HepG2 (cell line): ENCODE measurements around the gene NFAT5. TPM values are rescaled to one million over a fixed set of nuclear protein-coding genes. Genes with fewer than 3 reads are reported as not detected.
A peak's percentile ranks its signal among the peaks of the same experiment; 100 is the strongest.

Experiments used
- CCDC6 ChIP-seq: sonication (generic); formaldehyde crosslinking; IDR thresholded peaks from 2 replicates; pipeline ENCODE4 v1.8.1; 2022; ENCODE audit warnings: mild to moderate bottlenecking, missing genetic modification reagents, moderate library complexity
- HMG20B ChIP-seq: conservative IDR thresholded peaks from 2 replicates; pipeline ENCODE4 v1.6.1; 2016; ENCODE audit warnings: missing genetic modification reagents, missing compliant biosample characterization
- KMT2A ChIP-seq: sonication (generic); formaldehyde crosslinking; IDR thresholded peaks from 2 replicates; pipeline ENCODE4 v1.4.0; 2020; ENCODE audit warnings: missing genetic modification reagents
- SIN3B ChIP-seq: fragments of 150-350 bp; IDR thresholded peaks from 2 replicates; pipeline ENCODE4 v1.6.1; 2014; ENCODE audit warnings: low read length
- TGIF2 ChIP-seq: IDR thresholded peaks from 2 replicates; pipeline ENCODE4 v1.6.1; 2016; ENCODE audit warnings: control low read depth, missing compliant biosample characterization
- ZNF567 ChIP-seq: sonication (generic); formaldehyde crosslinking; IDR thresholded peaks from 2 replicates; pipeline ENCODE4 v1.8.1; 2023; ENCODE audit warnings: mild to moderate bottlenecking, missing genetic modification reagents, borderline replicate concordance
- ZNF772 ChIP-seq: sonication (generic); formaldehyde crosslinking; IDR thresholded peaks from 2 replicates; pipeline ENCODE4 v1.5.0; 2020; ENCODE audit warnings: mild to moderate bottlenecking, missing genetic modification reagents
- polyA plus RNA-seq, 8 experiments: library from polyadenylated mRNA; depleted of rRNA in 3 of 8; stranded (reverse) in 7 of 8; unstranded in 1 of 8; fragments of >200 nt; fragmentation: Illumina TruSeq in 4 of 8; extraction: Trizol in 4 of 8; gene quantifications; 2 replicates each; pipeline versions ENCODE4 v1.2.1 to v1.2.3, GENCODE V29; 2011 to 2016; ENCODE audit warnings: low read depth in 4 of 8, missing spikeins in 1 of 8, mixed read lengths in 1 of 8; ENCODE audit not compliant: insufficient read depth in 1 of 8
- total RNA-seq, 5 experiments: library from RNA; depleted of rRNA; stranded (reverse); fragments of >200 nt; fragmentation: Illumina TruSeq; extraction: Trizol; gene quantifications; 2 replicates each; pipeline ENCODE4 v1.2.3, GENCODE V29; 2016; ENCODE audit warnings: low read depth in 1 of 5
- TF ChIP-seq, protein P1 (sequence below): sonication (generic); formaldehyde crosslinking; IDR thresholded peaks from 2 replicates; pipeline ENCODE4 v1.4.0; 2020; ENCODE audit warnings: missing genetic modification reagents, mild to moderate bottlenecking, borderline replicate concordance
- TF ChIP-seq, protein P2 (sequence below): sonication (generic); formaldehyde crosslinking; IDR thresholded peaks from 2 replicates; pipeline ENCODE4 v1.5.0; 2020; ENCODE audit warnings: missing genetic modification reagents, mild to moderate bottlenecking, borderline replicate concordance
- TF ChIP-seq, protein P3 (sequence below): sonication (generic); formaldehyde crosslinking; IDR thresholded peaks from 2 replicates; pipeline ENCODE4 v1.4.0; 2020; ENCODE audit warnings: low read depth, mild to moderate bottlenecking, missing genetic modification reagents
- TF ChIP-seq, protein P4 (sequence below): sonication (generic); formaldehyde crosslinking; IDR thresholded peaks from 2 replicates; pipeline ENCODE4 v1.4.0; 2020; ENCODE audit warnings: mild to moderate bottlenecking, missing genetic modification reagents, borderline replicate concordance
- TF ChIP-seq, protein P5 (sequence below): IDR thresholded peaks from 2 replicates; pipeline ENCODE4 v1.6.1; 2012; ENCODE audit warnings: inconsistent platforms
- TF ChIP-seq, protein P6 (sequence below), 2 experiments: sonication (generic) in 1 of 2; formaldehyde crosslinking in 1 of 2; IDR thresholded peaks; 2 replicates each; pipeline versions ENCODE4 v1.4.0 to v1.6.1; 2018 to 2020; ENCODE audit warnings: missing genetic modification reagents in 2 of 2, borderline replicate concordance in 1 of 2, low read depth in 1 of 2, mild to moderate bottlenecking in 1 of 2, missing biosample characterization in 1 of 2
- TF ChIP-seq, protein P7 (sequence below): sonication (generic); formaldehyde crosslinking; conservative IDR thresholded peaks from 2 replicates; pipeline ENCODE4 v1.8.1; 2023; ENCODE audit warnings: missing genetic modification reagents

Gene NFAT5
- total and polyA plus RNA-seq, 2 of the 13 experiments (the other 11 are each of a cell fraction or from before 2014, with no cell fraction given), result 20.5 to 54.3 TPM

DNA sequence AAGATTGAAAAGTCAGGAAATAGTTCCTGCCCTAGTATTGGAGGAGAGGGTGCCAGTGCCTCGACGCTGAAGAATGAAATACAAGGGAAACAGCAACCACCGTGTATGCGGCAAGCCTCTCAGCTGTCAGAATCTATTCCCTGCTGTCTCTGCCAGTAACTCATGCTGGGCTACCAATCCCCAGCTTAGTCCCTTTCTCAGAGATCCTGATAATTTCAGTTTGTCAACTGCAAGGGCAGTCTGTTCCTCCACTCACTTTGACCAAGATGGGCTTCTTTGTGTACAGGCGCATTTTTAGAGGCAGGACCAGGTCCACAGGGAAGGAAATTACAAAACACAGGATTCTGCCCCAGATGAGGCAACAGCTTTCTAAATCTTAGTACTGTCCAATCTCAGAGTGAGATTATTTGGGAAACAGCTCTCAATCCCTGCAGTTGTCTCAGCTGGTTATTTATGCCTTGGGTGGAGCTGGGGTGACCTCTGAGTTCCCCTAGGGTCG is 159.3 kb downstream of the NFAT5 start (continued):
- TF ChIP-seq, protein P1, sequence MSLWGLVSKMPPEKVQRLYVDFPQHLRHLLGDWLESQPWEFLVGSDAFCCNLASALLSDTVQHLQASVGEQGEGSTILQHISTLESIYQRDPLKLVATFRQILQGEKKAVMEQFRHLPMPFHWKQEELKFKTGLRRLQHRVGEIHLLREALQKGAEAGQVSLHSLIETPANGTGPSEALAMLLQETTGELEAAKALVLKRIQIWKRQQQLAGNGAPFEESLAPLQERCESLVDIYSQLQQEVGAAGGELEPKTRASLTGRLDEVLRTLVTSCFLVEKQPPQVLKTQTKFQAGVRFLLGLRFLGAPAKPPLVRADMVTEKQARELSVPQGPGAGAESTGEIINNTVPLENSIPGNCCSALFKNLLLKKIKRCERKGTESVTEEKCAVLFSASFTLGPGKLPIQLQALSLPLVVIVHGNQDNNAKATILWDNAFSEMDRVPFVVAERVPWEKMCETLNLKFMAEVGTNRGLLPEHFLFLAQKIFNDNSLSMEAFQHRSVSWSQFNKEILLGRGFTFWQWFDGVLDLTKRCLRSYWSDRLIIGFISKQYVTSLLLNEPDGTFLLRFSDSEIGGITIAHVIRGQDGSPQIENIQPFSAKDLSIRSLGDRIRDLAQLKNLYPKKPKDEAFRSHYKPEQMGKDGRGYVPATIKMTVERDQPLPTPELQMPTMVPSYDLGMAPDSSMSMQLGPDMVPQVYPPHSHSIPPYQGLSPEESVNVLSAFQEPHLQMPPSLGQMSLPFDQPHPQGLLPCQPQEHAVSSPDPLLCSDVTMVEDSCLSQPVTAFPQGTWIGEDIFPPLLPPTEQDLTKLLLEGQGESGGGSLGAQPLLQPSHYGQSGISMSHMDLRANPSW, result 0 out of 2 replicates have a peak, but pooled peaks have one; percentile 53
- peak; percentile 42; the same call in 1 of the 2 replicates for TF ChIP-seq TGIF2
- TF ChIP-seq ZNF567, result 0 out of 2 replicates have a peak, but pooled peaks have one; percentile 75
- TF ChIP-seq, protein P2, sequence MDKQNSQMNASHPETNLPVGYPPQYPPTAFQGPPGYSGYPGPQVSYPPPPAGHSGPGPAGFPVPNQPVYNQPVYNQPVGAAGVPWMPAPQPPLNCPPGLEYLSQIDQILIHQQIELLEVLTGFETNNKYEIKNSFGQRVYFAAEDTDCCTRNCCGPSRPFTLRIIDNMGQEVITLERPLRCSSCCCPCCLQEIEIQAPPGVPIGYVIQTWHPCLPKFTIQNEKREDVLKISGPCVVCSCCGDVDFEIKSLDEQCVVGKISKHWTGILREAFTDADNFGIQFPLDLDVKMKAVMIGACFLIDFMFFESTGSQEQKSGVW, result no peak
- TF ChIP-seq, protein P3, sequence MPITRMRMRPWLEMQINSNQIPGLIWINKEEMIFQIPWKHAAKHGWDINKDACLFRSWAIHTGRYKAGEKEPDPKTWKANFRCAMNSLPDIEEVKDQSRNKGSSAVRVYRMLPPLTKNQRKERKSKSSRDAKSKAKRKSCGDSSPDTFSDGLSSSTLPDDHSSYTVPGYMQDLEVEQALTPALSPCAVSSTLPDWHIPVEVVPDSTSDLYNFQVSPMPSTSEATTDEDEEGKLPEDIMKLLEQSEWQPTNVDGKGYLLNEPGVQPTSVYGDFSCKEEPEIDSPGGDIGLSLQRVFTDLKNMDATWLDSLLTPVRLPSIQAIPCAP, result no peak
- TF ChIP-seq KMT2A (CRISPR knock-in tag), result peak; percentile 30; the same call in 1 of the 2 replicates
- TF ChIP-seq HMG20B, result no peak
- TF ChIP-seq, protein P4, sequence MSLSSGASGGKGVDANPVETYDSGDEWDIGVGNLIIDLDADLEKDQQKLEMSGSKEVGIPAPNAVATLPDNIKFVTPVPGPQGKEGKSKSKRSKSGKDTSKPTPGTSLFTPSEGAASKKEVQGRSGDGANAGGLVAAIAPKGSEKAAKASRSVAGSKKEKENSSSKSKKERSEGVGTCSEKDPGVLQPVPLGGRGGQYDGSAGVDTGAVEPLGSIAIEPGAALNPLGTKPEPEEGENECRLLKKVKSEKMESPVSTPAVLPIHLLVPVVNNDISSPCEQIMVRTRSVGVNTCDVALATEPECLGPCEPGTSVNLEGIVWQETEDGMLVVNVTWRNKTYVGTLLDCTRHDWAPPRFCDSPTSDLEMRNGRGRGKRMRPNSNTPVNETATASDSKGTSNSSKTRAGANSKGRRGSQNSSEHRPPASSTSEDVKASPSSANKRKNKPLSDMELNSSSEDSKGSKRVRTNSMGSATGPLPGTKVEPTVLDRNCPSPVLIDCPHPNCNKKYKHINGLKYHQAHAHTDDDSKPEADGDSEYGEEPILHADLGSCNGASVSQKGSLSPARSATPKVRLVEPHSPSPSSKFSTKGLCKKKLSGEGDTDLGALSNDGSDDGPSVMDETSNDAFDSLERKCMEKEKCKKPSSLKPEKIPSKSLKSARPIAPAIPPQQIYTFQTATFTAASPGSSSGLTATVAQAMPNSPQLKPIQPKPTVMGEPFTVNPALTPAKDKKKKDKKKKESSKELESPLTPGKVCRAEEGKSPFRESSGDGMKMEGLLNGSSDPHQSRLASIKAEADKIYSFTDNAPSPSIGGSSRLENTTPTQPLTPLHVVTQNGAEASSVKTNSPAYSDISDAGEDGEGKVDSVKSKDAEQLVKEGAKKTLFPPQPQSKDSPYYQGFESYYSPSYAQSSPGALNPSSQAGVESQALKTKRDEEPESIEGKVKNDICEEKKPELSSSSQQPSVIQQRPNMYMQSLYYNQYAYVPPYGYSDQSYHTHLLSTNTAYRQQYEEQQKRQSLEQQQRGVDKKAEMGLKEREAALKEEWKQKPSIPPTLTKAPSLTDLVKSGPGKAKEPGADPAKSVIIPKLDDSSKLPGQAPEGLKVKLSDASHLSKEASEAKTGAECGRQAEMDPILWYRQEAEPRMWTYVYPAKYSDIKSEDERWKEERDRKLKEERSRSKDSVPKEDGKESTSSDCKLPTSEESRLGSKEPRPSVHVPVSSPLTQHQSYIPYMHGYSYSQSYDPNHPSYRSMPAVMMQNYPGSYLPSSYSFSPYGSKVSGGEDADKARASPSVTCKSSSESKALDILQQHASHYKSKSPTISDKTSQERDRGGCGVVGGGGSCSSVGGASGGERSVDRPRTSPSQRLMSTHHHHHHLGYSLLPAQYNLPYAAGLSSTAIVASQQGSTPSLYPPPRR (CRISPR knock-in tag), result no peak
- TF ChIP-seq SIN3B, result peak; percentile 49; the same call in 1 of the 2 replicates
- TF ChIP-seq, protein P5, sequence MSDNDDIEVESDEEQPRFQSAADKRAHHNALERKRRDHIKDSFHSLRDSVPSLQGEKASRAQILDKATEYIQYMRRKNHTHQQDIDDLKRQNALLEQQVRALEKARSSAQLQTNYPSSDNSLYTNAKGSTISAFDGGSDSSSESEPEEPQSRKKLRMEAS, result 0 out of 2 replicates have a peak, but pooled peaks have one; percentile 29
- TF ChIP-seq, protein P6, sequence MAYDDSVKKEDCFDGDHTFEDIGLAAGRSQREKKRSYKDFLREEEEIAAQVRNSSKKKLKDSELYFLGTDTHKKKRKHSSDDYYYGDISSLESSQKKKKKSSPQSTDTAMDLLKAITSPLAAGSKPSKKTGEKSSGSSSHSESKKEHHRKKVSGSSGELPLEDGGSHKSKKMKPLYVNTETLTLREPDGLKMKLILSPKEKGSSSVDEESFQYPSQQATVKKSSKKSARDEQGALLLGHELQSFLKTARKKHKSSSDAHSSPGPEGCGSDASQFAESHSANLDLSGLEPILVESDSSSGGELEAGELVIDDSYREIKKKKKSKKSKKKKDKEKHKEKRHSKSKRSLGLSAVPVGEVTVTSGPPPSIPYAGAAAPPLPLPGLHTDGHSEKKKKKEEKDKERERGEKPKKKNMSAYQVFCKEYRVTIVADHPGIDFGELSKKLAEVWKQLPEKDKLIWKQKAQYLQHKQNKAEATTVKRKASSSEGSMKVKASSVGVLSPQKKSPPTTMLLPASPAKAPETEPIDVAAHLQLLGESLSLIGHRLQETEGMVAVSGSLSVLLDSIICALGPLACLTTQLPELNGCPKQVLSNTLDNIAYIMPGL (CRISPR knock-in tag; IDR thresholded peaks at IDR 0.05; ENCODE audit: borderline replicate concordance in 1 of 2, low read depth in 1 of 2), result no peak
- 0 out of 2 replicates have a peak, but pooled peaks have one; percentile 5 for TF ChIP-seq ZNF772 (CRISPR knock-in tag)
- TF ChIP-seq CCDC6 (CRISPR knock-in tag), result 0 out of 2 replicates have a peak, but pooled peaks have one; percentile 44
- TF ChIP-seq, protein P7, sequence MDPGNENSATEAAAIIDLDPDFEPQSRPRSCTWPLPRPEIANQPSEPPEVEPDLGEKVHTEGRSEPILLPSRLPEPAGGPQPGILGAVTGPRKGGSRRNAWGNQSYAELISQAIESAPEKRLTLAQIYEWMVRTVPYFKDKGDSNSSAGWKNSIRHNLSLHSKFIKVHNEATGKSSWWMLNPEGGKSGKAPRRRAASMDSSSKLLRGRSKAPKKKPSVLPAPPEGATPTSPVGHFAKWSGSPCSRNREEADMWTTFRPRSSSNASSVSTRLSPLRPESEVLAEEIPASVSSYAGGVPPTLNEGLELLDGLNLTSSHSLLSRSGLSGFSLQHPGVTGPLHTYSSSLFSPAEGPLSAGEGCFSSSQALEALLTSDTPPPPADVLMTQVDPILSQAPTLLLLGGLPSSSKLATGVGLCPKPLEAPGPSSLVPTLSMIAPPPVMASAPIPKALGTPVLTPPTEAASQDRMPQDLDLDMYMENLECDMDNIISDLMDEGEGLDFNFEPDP, result peak; percentile 97; the same call in 1 of the 2 replicates
